Middle frontal gyrus (tissue), 1 donor: ENCODE results near the gene DLG2.

Source experiments
- DNase-seq: peaks from one replicate; pipeline ENCODE4 v3.0.0-alpha.2; 2015; ENCODE audit warnings: low spot score; ENCODE audit errors: extremely low spot score

DLG2 gene

GRCh38 chr11:83819931-83820549 lies 1807.1 kb downstream of the DLG2 start:
- DNase-seq = peak; percentile 62

- DNase-seq = no peak
Observed at GRCh38 chr11:83818349-83818748, 1808.8 kb downstream of the DLG2 start.

GRCh38 chr11:83816572-83817187 lies 1810.5 kb downstream of the DLG2 start:
- DNase-seq = no peak

GRCh38 chr11:83815736-83816135 lies 1811.4 kb downstream of the DLG2 start:
- DNase-seq = no peak

- DNase-seq = no peak
Observed at GRCh38 chr11:83813296-83813695, 1813.8 kb downstream of the DLG2 start.

GRCh38 chr11:83809274-83809673 lies 1817.9 kb downstream of the DLG2 start:
- no peak for DNase-seq

GRCh38 chr11:83801799-83802198 lies 1825.3 kb downstream of the DLG2 start:
- no peak for DNase-seq

GRCh38 chr11:83793310-83793709 lies 1833.8 kb downstream of the DLG2 start:
- no peak for DNase-seq

GRCh38 chr11:83791557-83791956 lies 1835.6 kb downstream of the DLG2 start:
- DNase-seq = no peak

GRCh38 chr11:83785942-83786341 lies 1841.2 kb downstream of the DLG2 start:
- no peak for DNase-seq

- DNase-seq = no peak
Observed at GRCh38 chr11:83784419-83784818, 1842.7 kb downstream of the DLG2 start.

GRCh38 chr11:83782329-83782728 lies 1844.8 kb downstream of the DLG2 start:
- DNase-seq = no peak

- no peak for DNase-seq
Observed at GRCh38 chr11:83779876-83780275, 1847.3 kb downstream of the DLG2 start.

GRCh38 chr11:83778596-83778995 lies 1848.5 kb downstream of the DLG2 start:
- no peak for DNase-seq

GRCh38 chr11:83773950-83774880 lies 1852.9 kb downstream of the DLG2 start:
- no peak for DNase-seq

- no peak for DNase-seq
Observed at GRCh38 chr11:83768489-83768888, 1858.7 kb downstream of the DLG2 start.

GRCh38 chr11:83766932-83767331 lies 1860.2 kb downstream of the DLG2 start:
- no peak for DNase-seq

- no peak for DNase-seq
Observed at GRCh38 chr11:83764643-83765042, 1862.5 kb downstream of the DLG2 start.

- no peak for DNase-seq
Observed at GRCh38 chr11:83760932-83761331, 1866.2 kb downstream of the DLG2 start.

GRCh38 chr11:83759148-83759547 lies 1868.0 kb downstream of the DLG2 start:
- DNase-seq = no peak

- no peak for DNase-seq
Observed at GRCh38 chr11:83751041-83751440, 1876.1 kb downstream of the DLG2 start.

GRCh38 chr11:83746921-83747585 lies 1880.1 kb downstream of the DLG2 start:
- DNase-seq = no peak
